HepG2 (cell line): Measurements from ENCODE around the gene PCDH12. TPM values are rescaled to one million over a fixed set of nuclear protein-coding genes. Genes with fewer than 3 reads are reported as not detected.

Experiments used
- ATAC-seq: fragments of 200-7000 bp; cut with Tn5 transposase; 3 replicates; pipeline ENCODE4 v1.9.1; 2020; ENCODE audit warnings: mild to moderate bottlenecking, moderate library complexity
- BruUV-seq: library from RNA; stranded (reverse); fragments of 400-500 nt; replicated peaks from 2 replicates; lab custom pipeline; 2021; lab: Mats Ljungman, UMichigan
- CTCF ChIA-PET: fragments of 300-600 bp; formaldehyde crosslinking; extraction: SDS; loops from one replicate; lab custom pipeline; 2021; ENCODE audit warnings: low total read pairs, inconsistent platforms, low intra/inter-chr PET ratio; lab: Yijun Ruan, JAX
- POLR2A ChIA-PET: fragments of 350-600 bp; sonication (Branson Sonifier 250); formaldehyde crosslinking; loops from one replicate; lab custom pipeline; 2020; ENCODE audit warnings: antibody characterized with exemption, inconsistent platforms; lab: Yijun Ruan, JAX
- DNase-seq: peaks from one replicate; pipeline ENCODE4 v3.0.0-alpha.2; 2015; ENCODE audit warnings: low spot score
- FAIRE-seq: peaks from 3 replicates; lab custom pipeline; 2011; peaks lifted over from hg19 to GRCh38; lab: Jason Lieb, UNC
- H2AFZ ChIP-seq: one replicate; pipeline ENCODE4 v1.6.1; 2011; ENCODE audit warnings: low read length, inconsistent platforms
- H3K27ac ChIP-seq: fragments of 300-600 bp; 3 replicates; pipeline ENCODE4 v1.8.0; 2011; ENCODE audit warnings: mixed run types, mild to moderate bottlenecking, mixed read lengths, low read length, inconsistent platforms; ENCODE audit not compliant: insufficient read depth; ENCODE audit errors: extremely low read length
- H3K27me3 ChIP-seq, 2 experiments: fragments of 200-600 bp in 1 of 2; 2 replicates in 1 of 2; 3 replicates in 1 of 2; pipeline versions ENCODE4 v1.6.0 to v1.8.0; 2011; ENCODE audit warnings: low read length in 2 of 2, mild to moderate bottlenecking in 2 of 2, moderate library complexity in 2 of 2, inconsistent platforms in 1 of 2; ENCODE audit not compliant: insufficient read depth in 2 of 2, control insufficient read depth in 1 of 2
- H3K36me3 ChIP-seq, 2 experiments: fragments of 200-600 bp in 1 of 2; replicated peaks in 1 of 2; 2 replicates in 1 of 2; 3 replicates in 1 of 2; pipeline versions ENCODE4 v1.5.1 to v1.8.0; 2011; ENCODE audit warnings: low read length in 2 of 2, inconsistent platforms in 1 of 2; ENCODE audit not compliant: insufficient read depth in 2 of 2, control insufficient read depth in 1 of 2
- H3K4me1 ChIP-seq: 2 replicates; pipeline ENCODE4 v1.5.1; 2012; ENCODE audit warnings: low read length, inconsistent platforms; ENCODE audit not compliant: insufficient read depth
- H3K4me2 ChIP-seq: 2 replicates; pipeline ENCODE4 v1.6.0; 2011; ENCODE audit warnings: low read depth, low read length, inconsistent platforms
- H3K4me3 ChIP-seq, 3 experiments: fragments of 200-600 bp in 1 of 3; sonication (generic), shearing (Covaris generic) in 1 of 3; replicated peaks in 1 of 3; 2 replicates each; pipeline ENCODE4 v1.5.1; 2011 to 2016; ENCODE audit warnings: low read length in 3 of 3, inconsistent platforms in 2 of 3, low read depth in 2 of 3, mild to moderate bottlenecking in 2 of 3, control low read depth in 1 of 3, mixed read lengths in 1 of 3; ENCODE audit not compliant: insufficient read depth in 1 of 3
- H3K79me2 ChIP-seq: one replicate; pipeline ENCODE4 v1.6.1; 2011; ENCODE audit warnings: low read length, inconsistent platforms; ENCODE audit not compliant: insufficient read depth
- H3K9ac ChIP-seq: 2 replicates; pipeline ENCODE4 v1.6.0; 2011; ENCODE audit warnings: mild to moderate bottlenecking, low read depth, low read length, inconsistent platforms; ENCODE audit not compliant: insufficient read depth
- H3K9me3 ChIP-seq: 2 replicates; pipeline ENCODE4 v1.5.1; 2012; ENCODE audit warnings: mild to moderate bottlenecking, low read length
- H4K20me1 ChIP-seq: 2 replicates; pipeline ENCODE4 v1.6.0; 2011; ENCODE audit warnings: inconsistent platforms, mild to moderate bottlenecking, low read length, moderate library complexity; ENCODE audit not compliant: insufficient read depth
- NR1H2 ChIP-seq: sonication (generic); formaldehyde crosslinking; IDR thresholded peaks from 2 replicates; pipeline ENCODE4 v1.8.1; 2022; ENCODE audit warnings: low read depth, missing genetic modification reagents, borderline replicate concordance
- SCMH1 ChIP-seq: sonication (generic); formaldehyde crosslinking; IDR thresholded peaks from 2 replicates; pipeline ENCODE4 v1.9.0; 2021; ENCODE audit warnings: missing genetic modification reagents, mild to moderate bottlenecking, borderline replicate concordance
- ZBTB43 ChIP-seq: sonication (generic); formaldehyde crosslinking; conservative IDR thresholded peaks from 2 replicates; pipeline ENCODE4 v1.4.0; 2020; ENCODE audit warnings: missing genetic modification reagents
- ZNF335 ChIP-seq: sonication (generic); formaldehyde crosslinking; IDR thresholded peaks from 2 replicates; pipeline ENCODE4 v1.4.0; 2020; ENCODE audit warnings: missing genetic modification reagents
- ZNF569 ChIP-seq: sonication (generic); formaldehyde crosslinking; IDR thresholded peaks from 2 replicates; pipeline ENCODE4 v1.5.0; 2020; ENCODE audit warnings: mild to moderate bottlenecking, missing genetic modification reagents, moderate library complexity, borderline replicate concordance
- ZNF891 ChIP-seq: sonication (generic); formaldehyde crosslinking; IDR thresholded peaks from 2 replicates; pipeline ENCODE4 v1.5.0; 2020; ENCODE audit warnings: mild to moderate bottlenecking, missing genetic modification reagents
- whole genome bisulfite sequencing: methylation state at CpG from one replicate; pipeline ENCODE4 v1.1.6; 2017; ENCODE audit warnings: low lambda C conversion rate; 5-methylcytosine and 5-hydroxymethylcytosine counted together
- in situ Hi-C: cut with HindIII; loops from 2 replicates; pipeline ENCODE4 v1.10.0; 2017; ENCODE audit warnings: low pct_unique_long_range_greater_than_20kb; ENCODE audit not compliant: extremely low pct_ligation_motif_present
- intact Hi-C: fragments of 100-400 bp; cut with micrococcal nuclease; formaldehyde crosslinking; loops from one replicate; pipeline ENCODE4 v1.10.0; 2022; ENCODE audit not compliant: unreplicated experiment
- polyA plus RNA-seq, 8 experiments: library from polyadenylated mRNA; depleted of rRNA in 3 of 8; stranded (reverse) in 7 of 8; unstranded in 1 of 8; fragments of >200 nt; fragmentation: Illumina TruSeq in 4 of 8; extraction: Trizol in 4 of 8; gene quantifications; 2 replicates each; pipeline versions ENCODE4 v1.2.1 to v1.2.3, GENCODE V29; 2011 to 2016; ENCODE audit warnings: low read depth in 4 of 8, missing spikeins in 1 of 8, mixed read lengths in 1 of 8; ENCODE audit not compliant: insufficient read depth in 1 of 8
- total RNA-seq, 5 experiments: library from RNA; depleted of rRNA; stranded (reverse); fragments of >200 nt; fragmentation: Illumina TruSeq; extraction: Trizol; gene quantifications; 2 replicates each; pipeline ENCODE4 v1.2.3, GENCODE V29; 2016; ENCODE audit warnings: low read depth in 1 of 5
- TF ChIP-seq, protein P1 (sequence below): sonication (generic); formaldehyde crosslinking; IDR thresholded peaks from 2 replicates; pipeline ENCODE4 v1.5.0; 2020; ENCODE audit warnings: mild to moderate bottlenecking, missing genetic modification reagents

PCDH12 gene
- total and polyA plus RNA-seq, 2 of the 13 experiments (the other 11 are each of a cell fraction or from before 2014, with no cell fraction given), result not detected

- no peak for TF ChIP-seq SCMH1 (CRISPR knock-in tag)
- TF ChIP-seq ZNF569 (CRISPR knock-in tag), result no peak
- TF ChIP-seq ZNF335 (CRISPR knock-in tag), result no peak
Observed at GRCh38 chr5:141914199-141914743, 43.7 kb downstream of the PCDH12 start (continued).

- Histone ChIP-seq H3K4me3 (peak overlapping the region; percentile 18 to 66 (median 22); a peak in 5 of 6 replicates), H3K36me3 (no peaks in the 10 kb centered on the region), H3K4me2 (peak overlapping the region; percentile 75), H3K27me3 (peaks cover 0 to 32% of the 10 kb centered on the region in 2 experiments; a peak in 3 of 5 replicates), H3K9me3 (no peaks in the 10 kb centered on the region), H3K79me2 (no peaks in the 10 kb centered on the region), H3K27ac (no peak overlapping the region), H3K9ac (no peak overlapping the region), H2AFZ (no peak overlapping the region), H3K4me1 (peaks cover 13% of the 10 kb centered on the region), H4K20me1 (no peaks in the 10 kb centered on the region)
- POLR2A ChIA-PET, result interaction anchor here (3.9 kb wide), 1 partner anchor 10 kb away, joined by 22 read pairs; the partner anchor contains the start of gene DELE1
- CTCF ChIA-PET, result no interaction called here
- intact Hi-C loops (loop anchor here (2.0 kb wide), 1 partner anchor 47 kb away; no protein-coding TSS in a partner anchor), in situ Hi-C loops (no loop called here)
- FAIRE-seq (no peak), DNase-seq (no peak), ATAC-seq (no peak; the same call in 2 of the 3 replicates)
- TF ChIP-seq, protein P1, sequence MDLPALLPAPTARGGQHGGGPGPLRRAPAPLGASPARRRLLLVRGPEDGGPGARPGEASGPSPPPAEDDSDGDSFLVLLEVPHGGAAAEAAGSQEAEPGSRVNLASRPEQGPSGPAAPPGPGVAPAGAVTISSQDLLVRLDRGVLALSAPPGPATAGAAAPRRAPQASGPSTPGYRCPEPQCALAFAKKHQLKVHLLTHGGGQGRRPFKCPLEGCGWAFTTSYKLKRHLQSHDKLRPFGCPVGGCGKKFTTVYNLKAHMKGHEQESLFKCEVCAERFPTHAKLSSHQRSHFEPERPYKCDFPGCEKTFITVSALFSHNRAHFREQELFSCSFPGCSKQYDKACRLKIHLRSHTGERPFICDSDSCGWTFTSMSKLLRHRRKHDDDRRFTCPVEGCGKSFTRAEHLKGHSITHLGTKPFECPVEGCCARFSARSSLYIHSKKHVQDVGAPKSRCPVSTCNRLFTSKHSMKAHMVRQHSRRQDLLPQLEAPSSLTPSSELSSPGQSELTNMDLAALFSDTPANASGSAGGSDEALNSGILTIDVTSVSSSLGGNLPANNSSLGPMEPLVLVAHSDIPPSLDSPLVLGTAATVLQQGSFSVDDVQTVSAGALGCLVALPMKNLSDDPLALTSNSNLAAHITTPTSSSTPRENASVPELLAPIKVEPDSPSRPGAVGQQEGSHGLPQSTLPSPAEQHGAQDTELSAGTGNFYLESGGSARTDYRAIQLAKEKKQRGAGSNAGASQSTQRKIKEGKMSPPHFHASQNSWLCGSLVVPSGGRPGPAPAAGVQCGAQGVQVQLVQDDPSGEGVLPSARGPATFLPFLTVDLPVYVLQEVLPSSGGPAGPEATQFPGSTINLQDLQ (CRISPR knock-in tag), result no peak
- TF ChIP-seq NR1H2 (CRISPR knock-in tag), result no peak
- TF ChIP-seq ZBTB43 (CRISPR knock-in tag), result 0 out of 2 replicates have a peak, but pooled peaks have one; percentile 13
- no peak for TF ChIP-seq ZNF891 (CRISPR knock-in tag)
- BruUV-seq, result no TSS peak
- 49% methylated on average over 16 of the region's 16 CpGs for WGBS
Observed at GRCh38 chr5:141913560-141914198, 44.3 kb downstream of the PCDH12 start.
